OCI-LY7 (cell line): ENCODE results near the gene SLC6A18. TPM values are rescaled to one million over a fixed set of nuclear protein-coding genes. Genes with fewer than 3 reads are reported as not detected.
"Not testable (repeated sequence)": the region's sequence is repeated elsewhere in the genome, so short reads cannot be mapped to it uniquely, and the experiment has no call there.

Experiments
- BruUV-seq: library from RNA; stranded (reverse); fragments of 400-500 nt; replicated peaks from 2 replicates; lab custom pipeline; 2021; lab: Mats Ljungman, UMichigan
- CTCF ChIA-PET: fragments of 300-600 bp; sonication (Branson Sonifier 250); formaldehyde crosslinking; loops from one replicate; lab custom pipeline; 2022; ENCODE audit warnings: antibody characterized with exemption; ENCODE audit not compliant: unreplicated experiment; lab: Charles Lee
- POLR2A ChIA-PET: fragments of 300-600 bp; sonication (Branson Sonifier 250); formaldehyde crosslinking; loops from one replicate; lab custom pipeline; 2022; ENCODE audit warnings: antibody characterized with exemption; lab: Charles Lee
- DNase-seq: peaks from one replicate; pipeline ENCODE4 v3.0.0-alpha.2; 2015; ENCODE audit warnings: low spot score
- H2AFZ ChIP-seq: fragments of 200-600 bp; sonication (generic), shearing (Covaris generic); 2 replicates; pipeline ENCODE4 v1.6.1; 2014; ENCODE audit warnings: mild to moderate bottlenecking, antibody characterized with exemption, low read length, moderate library complexity
- H3K27ac ChIP-seq: fragments of 200-600 bp; sonication (generic); 2 replicates; pipeline ENCODE4 v1.5.1; 2014; ENCODE audit warnings: mixed run types, low read depth, mild to moderate bottlenecking, moderate library complexity, low read length, inconsistent platforms; ENCODE audit not compliant: poor library complexity, severe bottlenecking
- H3K36me3 ChIP-seq: fragments of 200-600 bp; sonication (generic); 2 replicates; pipeline ENCODE4 v1.6.1; 2014; ENCODE audit warnings: mild to moderate bottlenecking, antibody characterized with exemption, low read length, moderate library complexity, mixed read lengths; ENCODE audit not compliant: insufficient read depth
- H3K4me1 ChIP-seq: fragments of 200-600 bp; sonication (generic); 2 replicates; pipeline ENCODE4 v1.5.1; 2014; ENCODE audit warnings: mild to moderate bottlenecking, low read length; ENCODE audit not compliant: insufficient read depth, poor library complexity, severe bottlenecking
- H3K4me2 ChIP-seq: fragments of 200-600 bp; sonication (generic); 2 replicates; pipeline ENCODE4 v1.6.1; 2014; ENCODE audit warnings: mild to moderate bottlenecking, low read length
- H3K4me3 ChIP-seq: fragments of 200-600 bp; sonication (generic); 2 replicates; pipeline ENCODE4 v1.5.1; 2014; ENCODE audit warnings: mild to moderate bottlenecking, low read depth, low read length; ENCODE audit not compliant: poor library complexity, severe bottlenecking
- H3K79me2 ChIP-seq: fragments of 200-600 bp; sonication (generic); 2 replicates; pipeline ENCODE4 v1.6.1; 2016; ENCODE audit warnings: low read depth, mild to moderate bottlenecking, low read length, moderate library complexity, mixed read lengths; ENCODE audit not compliant: insufficient read depth
- H3K9me2 ChIP-seq: fragments of 200-600 bp; sonication (generic); 2 replicates; pipeline ENCODE4 v1.6.1; 2016; ENCODE audit warnings: mild to moderate bottlenecking, low read length, mixed read lengths; ENCODE audit not compliant: insufficient read depth
- H3K9me3 ChIP-seq: fragments of 200-600 bp; sonication (generic); 2 replicates; pipeline ENCODE4 v1.6.1; 2014; ENCODE audit warnings: mild to moderate bottlenecking, mixed run types, low read length, mixed read lengths
- H4K20me1 ChIP-seq: fragments of 200-600 bp; sonication (generic); 2 replicates; pipeline ENCODE4 v1.6.1; 2014; ENCODE audit warnings: mild to moderate bottlenecking, antibody characterized with exemption, low read length, moderate library complexity, mixed read lengths; ENCODE audit not compliant: insufficient read depth
- CTCF ChIP-seq: fragments of 200-600 bp; sonication (generic); conservative IDR thresholded peaks from 2 replicates; pipeline ENCODE4 v1.5.1; 2014; ENCODE audit warnings: mild to moderate bottlenecking, antibody characterized with exemption, low read length, moderate library complexity, mixed read lengths
- EZH2phosphoT487 ChIP-seq: fragments of 200-600 bp; sonication (generic); IDR thresholded peaks from 2 replicates; pipeline ENCODE4 v1.6.1; 2018; ENCODE audit warnings: low read depth, borderline replicate concordance, mild to moderate bottlenecking, mixed run types, antibody characterized with exemption, low read length, moderate library complexity, mixed read lengths
- intact Hi-C: fragments of 100-400 bp; cut with micrococcal nuclease; formaldehyde crosslinking; loops from one replicate; pipeline ENCODE4 v1.10.0; 2022; ENCODE audit not compliant: unreplicated experiment
- total RNA-seq, 2 experiments: library from RNA; depleted of rRNA in 1 of 2; stranded (reverse); fragments of >200 nt in 1 of 2; shearing (Covaris generic) in 1 of 2; gene quantifications; 2 replicates each; pipeline ENCODE4 v1.2.3, GENCODE V29; 2014 to 2022

The SLC6A18 gene
- total RNA-seq, 2 experiments from 2014 or later, result not detected

- intact Hi-C loops, result no loop called here
- Histone ChIP-seq H3K79me2 (no peaks in the 10 kb centered on the region), H2AFZ (no peak overlapping the region), H3K4me3 (no peak overlapping the region), H3K4me1 (no peaks in the 10 kb centered on the region), H3K36me3 (peaks cover 96% of the 10 kb centered on the region), H3K9me2 (no peaks in the 10 kb centered on the region), H3K4me2 (no peak overlapping the region), H4K20me1 (no peaks in the 10 kb centered on the region; the same call in 1 of the 2 replicates), H3K9me3 (no peaks in the 10 kb centered on the region), H3K27ac (no peak overlapping the region)
- no peak for TF ChIP-seq CTCF
- no peak for TF ChIP-seq EZH2phosphoT487
- BruUV-seq, result no TSS peak
- CTCF ChIA-PET, result interaction anchor here (0.6 kb wide), 1 partner anchor 19 kb away, joined by 8 read pairs; no protein-coding TSS in a partner anchor
- POLR2A ChIA-PET, result no interaction called here
- DNase-seq, result no peak
Measured at GRCh38 chr5:1265461-1266455, 40.6 kb downstream of the SLC6A18 start.

DNA sequence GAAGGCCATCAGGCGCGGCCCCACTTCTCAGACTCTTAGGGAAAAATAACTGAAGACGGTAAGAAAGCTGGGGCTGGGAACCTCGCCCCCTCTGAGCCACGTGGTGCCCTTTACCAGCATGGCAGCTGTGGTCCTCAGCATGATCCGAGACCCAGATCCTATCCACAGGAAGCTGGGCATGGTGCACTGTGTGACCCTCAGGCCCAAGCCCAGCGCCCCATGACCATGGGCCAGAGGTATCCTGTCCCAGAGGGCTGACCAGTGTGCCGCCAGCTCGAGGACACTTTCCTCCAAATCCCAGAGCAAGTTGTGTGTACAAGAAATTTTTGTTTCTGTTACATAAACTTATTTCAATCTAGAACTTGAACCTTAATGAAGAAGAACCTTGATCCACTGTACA is 41.6 kb downstream of the SLC6A18 start:
- no peaks in the 10 kb centered on the region; the same call in 1 of the 2 replicates for H4K20me1 ChIP-seq
- ChIA-PET CTCF (no interaction called here), POLR2A (interaction anchor here (0.5 kb wide), 1 partner anchor 795 kb away, joined by 3 read pairs; no protein-coding TSS in a partner anchor)
- no peaks in the 10 kb centered on the region for H3K4me1 ChIP-seq
- H2AFZ ChIP-seq, result no peak overlapping the region
- H3K4me2 ChIP-seq, result no peak overlapping the region
- no peaks in the 10 kb centered on the region for H3K9me3 ChIP-seq
- no peaks in the 10 kb centered on the region for H3K9me2 ChIP-seq
- no peaks in the 10 kb centered on the region for H3K79me2 ChIP-seq
- no peak overlapping the region for H3K4me3 ChIP-seq
- no peak for TF ChIP-seq EZH2phosphoT487
- TF ChIP-seq CTCF, result no peak
- DNase-seq, result no peak
- H3K27ac ChIP-seq, result no peak overlapping the region
- intact Hi-C loops, result no loop called here
- peaks cover 96% of the 10 kb centered on the region for H3K36me3 ChIP-seq
- BruUV-seq, result no TSS peak

DNA sequence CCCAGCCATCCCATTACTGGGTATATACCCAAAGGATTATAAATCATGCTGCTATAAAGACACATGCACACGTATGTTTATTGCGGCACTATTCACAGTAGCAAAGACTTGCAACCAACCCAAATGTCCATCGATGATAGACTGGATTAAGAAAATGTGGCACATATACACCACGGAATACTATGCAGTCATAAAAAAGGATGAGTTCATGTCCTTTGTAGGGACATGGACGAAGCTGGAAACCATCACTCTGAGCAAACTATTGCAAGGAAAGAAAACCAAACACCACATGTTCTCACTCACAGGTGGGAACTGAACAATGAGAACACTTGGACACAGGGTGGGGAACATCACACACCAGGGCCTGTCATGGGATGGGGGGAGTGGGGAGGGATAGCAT is 42.3 kb downstream of the SLC6A18 start:
- DNase-seq, BruUV-seq, POLR2A ChIA-PET, H2AFZ ChIP-seq, H3K4me1 ChIP-seq, H3K27ac ChIP-seq, CTCF ChIA-PET, H3K4me2 ChIP-seq, H3K79me2 ChIP-seq, H3K4me3 ChIP-seq, H3K9me3 ChIP-seq, H4K20me1 ChIP-seq, intact Hi-C loops, H3K9me2 ChIP-seq: not testable (repeated sequence)
- H3K36me3 ChIP-seq, result peaks cover 96% of the 10 kb centered on the region
